ENCODE measurements around the gene CCDC85B.

GRCh38 chr11:65900899-65901180 lies 10.4 kb downstream of the CCDC85B start:
- no peak for TF ChIP-seq CTCF (IDR thresholded peaks at IDR 0.05)
- no peak for TF ChIP-seq POLR2A (IDR thresholded peaks at IDR 0.05)

Data from right lobe of liver (tissue), 4 donors.